H1 (cell line): Measurements from ENCODE around the gene ASTN2. TPM values are rescaled to one million over a fixed set of nuclear protein-coding genes. Genes with fewer than 3 reads are reported as not detected.

Source experiments
- ATF2 ChIP-seq: IDR thresholded peaks from 2 replicates; pipeline ENCODE4 v1.6.1; 2012; ENCODE audit warnings: low read length, inconsistent platforms
- GTF2F1 ChIP-seq: IDR thresholded peaks from 2 replicates; pipeline ENCODE4 v1.6.1; 2012; ENCODE audit warnings: low read depth, low read length, improper control_type of control experiment, borderline replicate concordance
- JUN ChIP-seq: IDR thresholded peaks from 2 replicates; pipeline ENCODE4 v1.6.1; 2011; ENCODE audit warnings: low read depth, mild to moderate bottlenecking, improper control_type of control experiment, low read length
- MAFK ChIP-seq: IDR thresholded peaks from 2 replicates; pipeline ENCODE4 v1.6.1; 2012; ENCODE audit warnings: low read depth, mild to moderate bottlenecking, improper control_type of control experiment, low read length
- POLR2A ChIP-seq, 2 experiments: IDR thresholded peaks; 1 replicate in 1 of 2; 2 replicates in 1 of 2; pipeline ENCODE4 v1.6.1; 2011; ENCODE audit warnings: low read depth in 2 of 2, low read length in 2 of 2, mild to moderate bottlenecking in 2 of 2; ENCODE audit errors: control extremely low read depth in 1 of 2
- SP4 ChIP-seq: IDR thresholded peaks from 2 replicates; pipeline ENCODE4 v1.6.1; 2012; ENCODE audit warnings: low read length, inconsistent platforms
- polyA plus RNA-seq, 7 experiments: library from polyadenylated mRNA; depleted of rRNA in 3 of 7; stranded (reverse) in 5 of 7; unstranded in 2 of 7; fragments of >200 nt in 5 of 7; fragments of 200-250 nt in 2 of 7; gene quantifications; 1 replicate in 5 of 7; 2 replicates in 1 of 7; 4 replicates in 1 of 7; pipeline versions ENCODE4 v1.2.1 to v1.2.3, GENCODE V29; 2011 to 2013; ENCODE audit warnings: missing spikeins in 2 of 7, mixed read lengths in 2 of 7
- total RNA-seq: library from RNA; stranded (reverse); fragmentation: NEBNext Ultra II Directional; extraction: Animal tissue kit (Norgen Biotek cat#: 25700); gene quantifications from 2 replicates; pipeline ENCODE4 v1.2.1, GENCODE V29; 2021

The ASTN2 gene
- total and polyA plus RNA-seq, 2 of the 8 experiments (the other 6 are each of a cell fraction or from before 2014, with no cell fraction given), result 8.2 to 13.7 TPM

DNA sequence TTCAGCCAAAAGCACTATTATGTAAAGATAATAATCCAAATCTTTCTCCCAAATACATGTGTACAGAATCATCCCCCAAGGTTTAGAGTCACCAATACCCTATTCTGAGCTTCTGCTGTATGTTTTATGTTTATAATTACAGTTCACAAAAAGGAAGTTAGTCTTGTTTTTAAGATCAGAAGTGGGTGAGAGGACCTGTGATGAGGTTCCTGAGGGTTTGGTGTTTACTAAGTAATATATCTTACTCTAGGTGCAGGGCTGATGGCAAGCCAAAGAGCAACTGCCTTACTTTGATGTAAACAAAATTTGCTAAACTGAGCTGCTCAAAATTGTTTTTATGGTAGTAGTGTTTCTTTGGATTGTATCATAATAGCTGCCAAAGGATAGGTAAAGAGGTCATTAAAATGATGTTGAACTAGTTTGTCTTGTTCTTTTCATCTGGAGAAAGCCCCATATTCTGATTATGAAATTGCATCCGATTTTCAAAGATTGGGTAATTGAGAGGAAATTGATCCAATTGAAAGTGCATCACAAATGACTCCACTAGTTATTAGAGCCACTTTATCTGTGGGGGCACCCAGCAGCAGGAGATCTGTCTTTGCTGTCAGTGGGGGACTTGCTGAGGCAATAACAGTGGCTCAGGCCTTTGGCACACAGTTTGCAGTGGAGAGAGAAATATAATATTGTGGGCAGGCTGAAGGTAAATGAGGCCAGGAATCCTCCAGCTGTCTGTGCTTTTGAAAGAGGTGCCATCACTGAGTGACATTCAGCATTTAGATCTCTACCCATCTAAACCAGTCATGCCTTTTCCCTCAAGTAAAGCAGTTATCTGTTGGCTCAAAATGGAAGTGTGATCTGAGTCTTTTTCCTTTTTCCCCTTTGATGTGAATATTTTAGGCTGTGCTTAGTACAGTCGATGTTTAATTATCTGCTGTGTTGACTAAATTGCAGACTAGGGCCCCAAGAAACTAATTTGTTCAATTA, 713.7 kb downstream of the ASTN2 start (continued):
- TF ChIP-seq ATF2 (no peak), JUN (no peak), SP4 (no peak), GTF2F1 (no peak), POLR2A (IDR thresholded peaks at IDR 0.05; ENCODE audit: control extremely low read depth in 1 of 2, low read depth in 2 of 2, low read length in 2 of 2) (no peak), MAFK (no peak)
- TF ChIP-seq, all 59 proteins: peak for 0
